ENCODE data around the gene SMO.

DNA sequence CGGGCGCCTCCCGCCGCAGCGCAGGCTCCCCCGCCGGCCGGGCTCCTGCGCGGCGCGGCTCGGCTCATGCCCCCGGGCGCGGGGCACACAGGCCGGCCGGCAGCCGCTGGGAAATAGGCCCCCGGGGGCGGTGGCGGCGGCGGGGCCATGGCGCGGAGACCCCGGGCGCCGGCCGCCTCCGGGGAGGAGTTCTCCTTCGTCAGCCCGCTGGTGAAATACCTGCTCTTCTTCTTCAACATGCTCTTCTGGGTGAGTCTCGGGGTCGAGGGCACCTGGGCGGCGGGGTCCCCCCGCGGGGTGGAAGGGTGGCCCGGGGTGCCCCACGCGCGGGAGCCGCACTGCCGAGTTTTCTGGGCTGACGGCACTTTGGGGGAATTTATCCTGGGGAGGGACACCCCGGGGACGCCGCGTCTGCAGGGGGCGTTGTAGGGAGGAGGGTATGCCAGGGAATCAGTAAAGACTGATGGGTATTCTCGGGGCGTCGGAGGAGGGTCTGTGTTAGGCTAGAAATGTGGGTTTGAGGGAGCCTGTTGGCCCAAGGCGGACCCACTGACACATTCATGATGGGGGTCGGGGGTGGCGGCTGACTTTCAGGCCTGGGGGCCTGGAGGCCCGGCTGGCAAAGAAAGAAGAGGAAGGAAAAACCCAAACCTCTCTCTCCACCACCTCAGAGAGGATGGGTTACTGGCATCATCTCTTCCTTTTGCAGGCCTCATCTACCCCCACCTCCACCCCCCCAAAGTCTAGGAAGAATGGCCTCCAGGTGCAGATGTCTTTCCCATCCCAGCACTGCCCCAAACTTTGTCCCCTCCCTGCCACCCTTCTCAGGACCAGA is 43.4 kb upstream of the SMO start:
- TF ChIP-seq NFRKB (IDR thresholded peaks at IDR 0.05) (no peak), ARNT (IDR thresholded peaks at IDR 0.05) (no peak), SP1 (IDR thresholded peaks at IDR 0.05) (no peak), FOXM1 (IDR thresholded peaks at IDR 0.05; ENCODE audit: borderline replicate concordance) (no peak), ELF4 (IDR thresholded peaks at IDR 0.05) (no peak), FOXK2 (IDR thresholded peaks at IDR 0.05) (no peak), HDGF (IDR thresholded peaks at IDR 0.05; ENCODE audit: borderline replicate concordance) (no peak)

All from HEK293T (cell line).